OCI-LY7 (cell line): ENCODE data around the gene UQCRC1. TPM values are rescaled to one million over a fixed set of nuclear protein-coding genes. Genes with fewer than 3 reads are reported as not detected.

Experiments used
- BruUV-seq: library from RNA; stranded (reverse); fragments of 400-500 nt; replicated peaks from 2 replicates; lab custom pipeline; 2021; lab: Mats Ljungman, UMichigan
- CTCF ChIA-PET: fragments of 300-600 bp; sonication (Branson Sonifier 250); formaldehyde crosslinking; loops from one replicate; lab custom pipeline; 2022; ENCODE audit warnings: antibody characterized with exemption; ENCODE audit not compliant: unreplicated experiment; lab: Charles Lee
- POLR2A ChIA-PET: fragments of 300-600 bp; sonication (Branson Sonifier 250); formaldehyde crosslinking; loops from one replicate; lab custom pipeline; 2022; ENCODE audit warnings: antibody characterized with exemption; lab: Charles Lee
- DNase-seq: peaks from one replicate; pipeline ENCODE4 v3.0.0-alpha.2; 2015; ENCODE audit warnings: low spot score
- H2AFZ ChIP-seq: fragments of 200-600 bp; sonication (generic), shearing (Covaris generic); 2 replicates; pipeline ENCODE4 v1.6.1; 2014; ENCODE audit warnings: mild to moderate bottlenecking, antibody characterized with exemption, low read length, moderate library complexity
- H3K27ac ChIP-seq: fragments of 200-600 bp; sonication (generic); 2 replicates; pipeline ENCODE4 v1.5.1; 2014; ENCODE audit warnings: mixed run types, low read depth, mild to moderate bottlenecking, moderate library complexity, low read length, inconsistent platforms; ENCODE audit not compliant: poor library complexity, severe bottlenecking
- H3K36me3 ChIP-seq: fragments of 200-600 bp; sonication (generic); 2 replicates; pipeline ENCODE4 v1.6.1; 2014; ENCODE audit warnings: mild to moderate bottlenecking, antibody characterized with exemption, low read length, moderate library complexity, mixed read lengths; ENCODE audit not compliant: insufficient read depth
- H3K4me1 ChIP-seq: fragments of 200-600 bp; sonication (generic); 2 replicates; pipeline ENCODE4 v1.5.1; 2014; ENCODE audit warnings: mild to moderate bottlenecking, low read length; ENCODE audit not compliant: insufficient read depth, poor library complexity, severe bottlenecking
- H3K4me2 ChIP-seq: fragments of 200-600 bp; sonication (generic); 2 replicates; pipeline ENCODE4 v1.6.1; 2014; ENCODE audit warnings: mild to moderate bottlenecking, low read length
- H3K4me3 ChIP-seq: fragments of 200-600 bp; sonication (generic); 2 replicates; pipeline ENCODE4 v1.5.1; 2014; ENCODE audit warnings: mild to moderate bottlenecking, low read depth, low read length; ENCODE audit not compliant: poor library complexity, severe bottlenecking
- H3K79me2 ChIP-seq: fragments of 200-600 bp; sonication (generic); 2 replicates; pipeline ENCODE4 v1.6.1; 2016; ENCODE audit warnings: low read depth, mild to moderate bottlenecking, low read length, moderate library complexity, mixed read lengths; ENCODE audit not compliant: insufficient read depth
- H3K9me2 ChIP-seq: fragments of 200-600 bp; sonication (generic); 2 replicates; pipeline ENCODE4 v1.6.1; 2016; ENCODE audit warnings: mild to moderate bottlenecking, low read length, mixed read lengths; ENCODE audit not compliant: insufficient read depth
- H3K9me3 ChIP-seq: fragments of 200-600 bp; sonication (generic); 2 replicates; pipeline ENCODE4 v1.6.1; 2014; ENCODE audit warnings: mild to moderate bottlenecking, mixed run types, low read length, mixed read lengths
- H4K20me1 ChIP-seq: fragments of 200-600 bp; sonication (generic); 2 replicates; pipeline ENCODE4 v1.6.1; 2014; ENCODE audit warnings: mild to moderate bottlenecking, antibody characterized with exemption, low read length, moderate library complexity, mixed read lengths; ENCODE audit not compliant: insufficient read depth
- CTCF ChIP-seq: fragments of 200-600 bp; sonication (generic); conservative IDR thresholded peaks from 2 replicates; pipeline ENCODE4 v1.5.1; 2014; ENCODE audit warnings: mild to moderate bottlenecking, antibody characterized with exemption, low read length, moderate library complexity, mixed read lengths
- EZH2phosphoT487 ChIP-seq: fragments of 200-600 bp; sonication (generic); IDR thresholded peaks from 2 replicates; pipeline ENCODE4 v1.6.1; 2018; ENCODE audit warnings: low read depth, borderline replicate concordance, mild to moderate bottlenecking, mixed run types, antibody characterized with exemption, low read length, moderate library complexity, mixed read lengths
- intact Hi-C: fragments of 100-400 bp; cut with micrococcal nuclease; formaldehyde crosslinking; loops from one replicate; pipeline ENCODE4 v1.10.0; 2022; ENCODE audit not compliant: unreplicated experiment
- total RNA-seq, 2 experiments: library from RNA; depleted of rRNA in 1 of 2; stranded (reverse); fragments of >200 nt in 1 of 2; shearing (Covaris generic) in 1 of 2; gene quantifications; 2 replicates each; pipeline ENCODE4 v1.2.3, GENCODE V29; 2014 to 2022

Gene UQCRC1
- total RNA-seq, 2 experiments from 2014 or later = 125 to 194 TPM

- TF ChIP-seq EZH2phosphoT487 (no peak), CTCF (no peak)
- H3K27ac ChIP-seq = no peak overlapping the region
- H3K9me3 ChIP-seq = no peaks in the 10 kb centered on the region
- no peaks in the 10 kb centered on the region for H3K79me2 ChIP-seq
- intact Hi-C loops = no loop called here
- H3K4me2 ChIP-seq = no peak overlapping the region
- H2AFZ ChIP-seq = no peak overlapping the region
- BruUV-seq = no TSS peak
- DNase-seq = no peak
- H3K9me2 ChIP-seq = no peaks in the 10 kb centered on the region
- H3K4me3 ChIP-seq = no peak overlapping the region
- ChIA-PET POLR2A (interaction anchor here (0.6 kb wide), 2 partner anchors 24 to 34 kb away, joined by 3 to 7 read pairs; no protein-coding TSS in a partner anchor), CTCF (no interaction called here)
- no peaks in the 10 kb centered on the region for H3K4me1 ChIP-seq
- no peaks in the 10 kb centered on the region for H4K20me1 ChIP-seq
- no peaks in the 10 kb centered on the region for H3K36me3 ChIP-seq
Observed at GRCh38 chr3:48648188-48648850, 38.9 kb upstream of the UQCRC1 start.

GRCh38 chr3:48647714-48648113 is 38.3 kb upstream of the UQCRC1 start:
- H3K27ac ChIP-seq = no peak overlapping the region
- no peaks in the 10 kb centered on the region for H3K79me2 ChIP-seq
- no peak for DNase-seq
- no peaks in the 10 kb centered on the region for H3K9me2 ChIP-seq
- H3K36me3 ChIP-seq = no peaks in the 10 kb centered on the region
- H3K4me1 ChIP-seq = no peaks in the 10 kb centered on the region
- no peak overlapping the region for H3K4me3 ChIP-seq
- intact Hi-C loops = no loop called here
- ChIA-PET POLR2A (no interaction called here), CTCF (no interaction called here)
- H2AFZ ChIP-seq = no peak overlapping the region
- BruUV-seq = no TSS peak
- no peak for TF ChIP-seq CTCF
- TF ChIP-seq EZH2phosphoT487 = no peak
- H3K9me3 ChIP-seq = no peaks in the 10 kb centered on the region
- H4K20me1 ChIP-seq = no peaks in the 10 kb centered on the region
- no peak overlapping the region for H3K4me2 ChIP-seq
